ENCODE measurements around the gene SPNS2. TPM values are rescaled to one million over a fixed set of nuclear protein-coding genes. Genes with fewer than 3 reads are reported as not detected.

The SPNS2 gene
- total RNA-seq, 1 donor, result under 0.01 TPM

DNA sequence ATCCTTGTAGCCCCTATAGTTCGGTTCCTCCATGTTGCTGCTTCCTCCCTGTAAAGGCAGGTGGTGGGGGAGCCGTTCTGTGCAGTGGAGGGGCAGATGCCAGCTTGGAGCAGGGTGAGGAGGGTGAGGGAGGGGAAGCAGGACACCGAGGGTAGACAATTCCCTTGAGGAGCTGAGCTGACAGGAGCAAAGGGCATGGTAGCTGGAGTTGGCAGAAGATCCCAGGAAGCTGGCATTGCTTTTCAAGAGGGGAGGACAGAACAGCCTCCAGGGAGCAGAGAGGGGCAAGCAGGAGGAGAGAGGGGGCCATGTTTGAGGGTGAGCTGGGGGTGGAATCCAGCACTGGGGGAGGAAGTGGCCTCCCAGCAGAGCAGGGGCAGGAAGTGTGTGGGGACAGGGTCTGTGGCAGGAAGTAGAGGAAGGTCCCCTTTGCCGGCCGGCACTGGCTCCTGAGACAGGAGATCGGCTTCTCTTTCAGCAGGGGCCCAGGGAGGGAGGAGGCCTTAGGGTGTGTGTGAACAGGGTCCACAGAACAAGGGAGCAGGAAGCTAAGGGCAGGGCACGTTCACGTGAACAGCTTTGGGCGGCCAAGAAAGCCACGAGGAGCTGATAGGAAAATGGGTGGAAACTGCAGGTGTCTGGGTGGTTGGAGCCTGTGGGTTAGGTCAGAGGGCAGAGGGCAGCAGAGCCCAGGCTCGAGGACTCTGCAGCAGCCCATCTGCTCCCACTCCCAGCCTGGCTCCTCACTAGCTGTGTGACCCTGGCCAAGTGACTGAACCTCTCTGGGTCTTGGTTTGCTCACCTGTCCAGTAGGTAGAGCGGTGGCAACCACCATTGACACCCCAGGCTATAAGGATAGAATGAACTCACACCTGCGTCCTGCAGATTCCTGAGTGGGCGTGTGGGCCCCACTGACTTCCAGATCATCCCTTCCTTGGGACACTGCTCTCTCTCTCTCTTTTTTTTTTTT, 17.5 kb upstream of the SPNS2 start:
- peak; percentile 70 for DNase-seq (ENCODE audit: insufficient read length, low spot score, missing footprints)
- Histone ChIP-seq H3K4me1 (ENCODE audit: insufficient read depth, low read length) (no peaks in the 10 kb centered on the region), H3K79me2 (ENCODE audit: insufficient read depth, low read length) (no peaks in the 10 kb centered on the region), H3K4me3 (ENCODE audit: insufficient read depth, low read length) (no peak overlapping the region), H3K4me2 (ENCODE audit: insufficient read depth, low read length) (no peak overlapping the region), H3K9me3 (ENCODE audit: low read depth, low read length) (no peaks in the 10 kb centered on the region), H4K20me1 (ENCODE audit: insufficient read depth, low read length) (no peaks in the 10 kb centered on the region), H2AFZ (ENCODE audit: low read length) (no peak overlapping the region), H3K27me3 (ENCODE audit: insufficient read depth, low read length) (no peaks in the 10 kb centered on the region), H3K27ac (ENCODE audit: low read depth, low read length) (no peak overlapping the region), H3K36me3 (ENCODE audit: insufficient read depth, low read length) (no peaks in the 10 kb centered on the region)
- TF ChIP-seq, protein P1, sequence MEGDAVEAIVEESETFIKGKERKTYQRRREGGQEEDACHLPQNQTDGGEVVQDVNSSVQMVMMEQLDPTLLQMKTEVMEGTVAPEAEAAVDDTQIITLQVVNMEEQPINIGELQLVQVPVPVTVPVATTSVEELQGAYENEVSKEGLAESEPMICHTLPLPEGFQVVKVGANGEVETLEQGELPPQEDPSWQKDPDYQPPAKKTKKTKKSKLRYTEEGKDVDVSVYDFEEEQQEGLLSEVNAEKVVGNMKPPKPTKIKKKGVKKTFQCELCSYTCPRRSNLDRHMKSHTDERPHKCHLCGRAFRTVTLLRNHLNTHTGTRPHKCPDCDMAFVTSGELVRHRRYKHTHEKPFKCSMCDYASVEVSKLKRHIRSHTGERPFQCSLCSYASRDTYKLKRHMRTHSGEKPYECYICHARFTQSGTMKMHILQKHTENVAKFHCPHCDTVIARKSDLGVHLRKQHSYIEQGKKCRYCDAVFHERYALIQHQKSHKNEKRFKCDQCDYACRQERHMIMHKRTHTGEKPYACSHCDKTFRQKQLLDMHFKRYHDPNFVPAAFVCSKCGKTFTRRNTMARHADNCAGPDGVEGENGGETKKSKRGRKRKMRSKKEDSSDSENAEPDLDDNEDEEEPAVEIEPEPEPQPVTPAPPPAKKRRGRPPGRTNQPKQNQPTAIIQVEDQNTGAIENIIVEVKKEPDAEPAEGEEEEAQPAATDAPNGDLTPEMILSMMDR (IDR thresholded peaks at IDR 0.05; ENCODE audit: extremely low read depth, low read depth, low read length), result no peak

DNA sequence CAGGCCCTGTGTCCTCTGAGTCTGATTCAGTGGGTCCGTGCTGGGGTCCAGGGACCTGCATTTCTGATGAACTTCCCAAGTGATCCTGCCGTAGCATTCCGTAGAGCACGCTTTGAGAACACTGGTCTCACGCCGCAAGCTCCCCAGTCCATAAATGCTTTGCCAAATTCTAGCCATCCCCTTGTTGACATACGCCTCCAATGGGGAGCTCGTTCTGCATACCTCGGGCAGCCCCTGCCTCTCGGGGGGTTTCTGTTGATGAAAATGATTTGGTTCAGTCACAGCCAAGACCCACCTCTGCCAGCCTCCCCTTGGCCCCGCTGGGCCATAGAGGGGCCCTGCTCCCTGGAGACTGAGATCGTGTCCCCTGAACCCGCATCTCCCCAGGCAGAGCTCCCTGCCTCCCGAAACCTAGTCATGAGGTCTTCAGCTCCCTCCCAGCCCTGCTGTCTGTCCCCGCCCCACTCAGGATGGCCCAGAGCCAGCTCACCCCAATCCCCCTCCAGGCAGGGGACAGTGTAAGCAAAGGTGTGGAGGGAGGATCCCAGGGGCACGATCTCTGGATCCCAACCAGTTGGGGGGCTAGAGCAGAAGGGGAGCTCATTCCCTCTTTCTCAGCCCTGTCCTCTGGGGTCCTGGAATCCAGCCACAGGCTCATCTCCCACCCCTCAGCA, 16.2 kb upstream of the SPNS2 start:
- H3K27ac ChIP-seq (ENCODE audit: low read depth, low read length), result no peak overlapping the region

GRCh38 chr17:4483012-4483840, 15.5 kb upstream of the SPNS2 start:
- no peaks in the 10 kb centered on the region for H3K4me1 ChIP-seq (ENCODE audit: insufficient read depth, low read length)
- H3K9me3 ChIP-seq (ENCODE audit: low read depth, low read length), result no peaks in the 10 kb centered on the region
- no peak overlapping the region for H3K27ac ChIP-seq (ENCODE audit: low read depth, low read length)
- no peaks in the 10 kb centered on the region for H4K20me1 ChIP-seq (ENCODE audit: insufficient read depth, low read length)
- no peaks in the 10 kb centered on the region for H3K27me3 ChIP-seq (ENCODE audit: insufficient read depth, low read length)
- no peaks in the 10 kb centered on the region for H3K79me2 ChIP-seq (ENCODE audit: insufficient read depth, low read length)
- H3K36me3 ChIP-seq (ENCODE audit: insufficient read depth, low read length), result no peaks in the 10 kb centered on the region
- no peak overlapping the region for H3K4me2 ChIP-seq (ENCODE audit: insufficient read depth, low read length)
- no peak overlapping the region for H3K4me3 ChIP-seq (ENCODE audit: insufficient read depth, low read length)
- H2AFZ ChIP-seq (ENCODE audit: low read length), result no peak overlapping the region
- DNase-seq (ENCODE audit: insufficient read length, low spot score, missing footprints), result peak; percentile 83
- TF ChIP-seq, protein P1 (IDR thresholded peaks at IDR 0.05; ENCODE audit: extremely low read depth, low read depth, low read length), result no peak

More for the DNA sequence above, 16.2 kb upstream of the SPNS2 start:
- Histone ChIP-seq H3K9me3 (ENCODE audit: low read depth, low read length) (no peaks in the 10 kb centered on the region), H3K36me3 (ENCODE audit: insufficient read depth, low read length) (no peaks in the 10 kb centered on the region), H3K79me2 (ENCODE audit: insufficient read depth, low read length) (no peaks in the 10 kb centered on the region), H3K4me3 (ENCODE audit: insufficient read depth, low read length) (no peak overlapping the region), H4K20me1 (ENCODE audit: insufficient read depth, low read length) (no peaks in the 10 kb centered on the region), H3K27me3 (ENCODE audit: insufficient read depth, low read length) (no peaks in the 10 kb centered on the region), H3K4me2 (ENCODE audit: insufficient read depth, low read length) (no peak overlapping the region), H3K4me1 (ENCODE audit: insufficient read depth, low read length) (no peaks in the 10 kb centered on the region), H2AFZ (ENCODE audit: low read length) (no peak overlapping the region)
- TF ChIP-seq, protein P1 (IDR thresholded peaks at IDR 0.05; ENCODE audit: extremely low read depth, low read depth, low read length), result no peak
- peak; percentile 50 for DNase-seq (ENCODE audit: insufficient read length, low spot score, missing footprints)
